ENCODE data around the gene MAGED2.
"Not testable (repeated sequence)": the region's sequence is repeated elsewhere in the genome, so short reads cannot be mapped to it uniquely, and the experiment has no call there.

Gene MAGED2

DNA sequence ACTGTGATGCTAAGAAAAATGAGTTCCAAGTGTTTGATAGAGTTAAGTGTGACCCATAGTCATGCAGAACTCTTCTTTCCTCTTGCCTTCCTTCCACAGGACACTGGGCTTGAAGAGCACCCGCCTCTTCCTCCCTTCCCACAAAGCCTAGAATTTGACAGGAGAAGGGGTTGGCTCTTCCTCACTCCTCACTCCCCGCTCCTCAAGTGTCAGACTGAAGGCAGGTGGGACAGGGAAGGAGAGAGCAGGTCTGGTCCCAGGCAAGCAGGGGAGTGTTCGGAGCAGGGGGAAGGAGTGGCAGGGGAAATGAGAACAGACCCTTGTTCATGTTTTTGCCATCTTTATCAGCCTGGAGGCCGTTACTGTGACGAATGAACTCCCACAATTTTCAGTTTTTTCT lies 10.7 kb downstream of the MAGED2 start:
- in situ Hi-C loops (cut with MboI; ENCODE audit: low sequenced_read_pairs), result no loop called here

DNA sequence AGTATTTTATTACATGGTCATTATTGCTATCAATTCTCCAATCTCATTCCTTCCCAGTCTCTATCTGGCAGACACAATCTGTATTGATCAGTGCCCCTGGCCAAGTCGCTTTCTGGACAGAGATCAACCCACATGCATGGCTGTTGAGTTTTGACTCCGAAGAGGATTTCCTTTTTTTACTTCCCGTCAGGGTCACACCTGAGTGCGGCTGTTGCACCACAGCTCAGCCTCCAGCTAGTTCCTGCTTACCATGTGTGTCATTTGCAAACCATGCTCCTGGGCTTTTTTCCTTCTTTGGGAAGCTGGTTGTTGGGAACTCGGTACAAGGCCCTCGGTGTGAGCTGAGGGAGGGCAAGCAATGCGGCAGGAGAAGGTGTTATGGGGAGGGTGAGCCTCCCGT lies 11.7 kb downstream of the MAGED2 start:
- in situ Hi-C loops (cut with MboI; ENCODE audit: low sequenced_read_pairs), result no loop called here

DNA sequence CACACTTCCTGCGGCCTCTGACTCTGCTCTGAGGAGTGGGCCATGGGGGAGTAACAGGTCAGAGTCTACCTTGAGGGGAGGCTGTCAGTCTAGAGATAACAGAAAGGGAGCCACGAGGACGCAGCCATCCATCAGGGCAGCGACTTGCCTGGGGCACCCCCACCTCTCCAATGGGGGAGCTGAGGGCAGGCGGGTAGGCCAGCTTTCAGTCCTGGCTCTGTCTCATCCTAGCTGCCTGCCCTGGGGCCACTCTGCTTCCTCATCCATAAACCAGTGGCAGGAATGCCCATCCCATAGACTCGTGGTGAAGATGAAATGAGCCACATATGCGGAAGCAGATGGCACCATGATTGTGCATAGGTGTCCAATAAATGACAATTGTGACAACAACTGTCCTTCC lies 13.2 kb downstream of the MAGED2 start:
- in situ Hi-C loops (cut with MboI; ENCODE audit: low sequenced_read_pairs), result no loop called here

DNA sequence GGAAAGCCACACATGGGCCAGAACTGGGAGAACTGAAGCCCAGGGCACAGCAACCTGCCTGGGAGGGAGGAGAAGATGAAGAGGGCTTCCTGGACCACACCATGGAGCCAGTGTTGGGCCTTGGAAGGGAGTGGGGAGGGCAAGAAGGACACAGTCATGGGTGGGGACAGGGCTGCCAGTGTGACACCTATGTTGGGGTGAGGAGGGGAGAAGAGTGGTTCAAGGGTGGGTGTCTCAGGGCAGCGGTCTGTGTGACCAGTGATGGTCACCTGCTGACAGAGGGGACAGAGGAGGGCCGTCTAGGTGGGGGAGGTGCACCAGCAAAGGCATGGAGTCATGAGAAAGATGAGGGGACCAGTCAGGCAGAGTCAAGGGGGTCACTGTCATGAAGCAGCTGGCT lies 13.8 kb downstream of the MAGED2 start:
- in situ Hi-C loops (cut with MboI; ENCODE audit: low sequenced_read_pairs), result no loop called here

DNA sequence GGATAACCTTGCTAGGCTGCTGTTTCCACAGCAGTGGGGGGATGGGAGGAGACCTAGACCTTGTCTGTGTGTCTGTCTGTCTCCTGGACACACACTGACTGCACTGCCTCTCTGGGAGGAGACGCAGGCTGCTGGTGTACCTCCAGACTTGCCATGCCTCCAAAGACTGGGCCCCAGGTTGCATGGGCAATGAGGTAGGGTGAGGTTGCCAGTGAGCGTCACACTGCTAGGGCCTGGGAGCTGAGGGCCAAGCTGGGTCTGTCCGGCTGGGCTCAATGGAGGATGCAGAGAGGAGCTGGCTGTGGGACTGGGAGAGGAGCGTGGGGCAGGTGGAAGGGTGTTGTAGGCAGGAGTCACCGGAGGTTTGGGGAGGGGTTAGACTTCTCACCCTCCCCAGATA lies 16.6 kb downstream of the MAGED2 start:
- in situ Hi-C loops (cut with MboI; ENCODE audit: low sequenced_read_pairs), result no loop called here

DNA sequence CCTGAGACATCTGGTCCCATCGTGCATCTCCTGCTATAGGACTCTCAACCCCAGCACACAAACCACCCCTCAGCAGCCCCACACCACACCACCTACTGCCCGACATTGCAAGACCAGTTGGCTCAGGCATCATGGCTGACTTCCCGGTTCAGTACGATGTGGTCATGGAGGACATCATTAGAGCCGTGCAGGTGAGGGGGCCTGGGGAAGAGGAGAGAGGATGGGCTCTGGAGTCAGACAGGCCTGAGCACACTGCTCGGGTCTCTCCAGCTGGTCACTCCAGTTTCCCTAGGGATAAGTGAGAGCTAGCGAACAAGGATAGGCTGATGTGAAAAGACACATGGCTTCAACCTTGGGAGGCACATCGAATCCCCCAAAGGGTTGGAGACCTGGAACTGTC lies 17.2 kb downstream of the MAGED2 start:
- in situ Hi-C loops (cut with MboI; ENCODE audit: low sequenced_read_pairs), result no loop called here

DNA sequence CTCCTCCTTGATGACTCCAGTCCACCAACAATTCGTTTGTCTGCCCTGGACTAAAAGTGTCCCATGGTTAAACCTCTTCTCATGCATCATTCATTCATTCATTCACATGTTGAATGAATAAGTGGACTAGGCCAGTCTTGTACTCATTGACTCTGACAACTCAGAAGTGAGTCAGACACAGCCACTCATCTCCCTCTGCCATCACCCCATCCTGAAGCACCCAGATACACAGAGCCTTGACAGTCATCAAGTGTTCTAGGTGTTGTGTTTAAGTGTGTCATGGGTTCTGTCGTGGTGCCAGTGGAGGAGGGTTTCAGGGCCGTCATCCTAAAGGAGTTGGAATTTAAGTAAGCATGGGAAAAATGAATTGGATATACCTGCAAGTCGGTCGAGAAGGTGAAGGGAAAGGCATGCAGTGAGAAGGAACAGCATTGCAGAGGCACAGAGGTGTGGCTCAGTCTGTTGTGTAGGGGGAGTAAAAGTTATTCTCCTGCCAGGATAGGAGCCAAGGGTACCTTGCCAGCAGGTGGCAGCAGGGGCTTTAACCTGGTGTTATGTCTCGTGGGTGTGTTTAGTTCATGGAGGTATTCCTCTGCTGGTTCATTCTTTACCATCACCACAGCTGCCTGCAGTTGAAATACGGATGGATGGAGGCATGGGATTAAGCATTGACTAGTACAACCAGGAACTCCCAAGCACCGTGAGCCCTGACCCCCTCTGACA lies 18.3 kb downstream of the MAGED2 start:
- in situ Hi-C loops (cut with MboI; ENCODE audit: low sequenced_read_pairs), result no loop called here

DNA sequence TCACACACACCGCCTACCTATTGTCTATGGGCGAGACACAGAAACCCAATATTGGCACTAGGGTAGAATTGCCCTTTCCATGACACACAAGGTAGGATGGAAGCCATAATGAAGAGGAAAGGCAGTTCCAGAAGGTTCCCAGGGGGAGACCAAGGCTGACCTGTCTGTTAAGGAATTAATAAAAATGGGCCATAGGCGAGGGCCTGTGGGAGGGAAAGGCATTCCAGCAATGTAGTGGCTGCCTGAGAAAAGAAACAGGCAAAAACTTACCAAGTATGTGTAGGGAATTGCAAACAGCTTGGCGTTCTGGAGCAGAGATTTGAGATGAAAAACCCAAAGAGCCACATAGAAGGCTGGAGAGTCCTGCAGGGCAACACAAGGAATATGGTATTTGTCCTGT lies 19.1 kb downstream of the MAGED2 start:
- in situ Hi-C loops (cut with MboI; ENCODE audit: low sequenced_read_pairs), result no loop called here

DNA sequence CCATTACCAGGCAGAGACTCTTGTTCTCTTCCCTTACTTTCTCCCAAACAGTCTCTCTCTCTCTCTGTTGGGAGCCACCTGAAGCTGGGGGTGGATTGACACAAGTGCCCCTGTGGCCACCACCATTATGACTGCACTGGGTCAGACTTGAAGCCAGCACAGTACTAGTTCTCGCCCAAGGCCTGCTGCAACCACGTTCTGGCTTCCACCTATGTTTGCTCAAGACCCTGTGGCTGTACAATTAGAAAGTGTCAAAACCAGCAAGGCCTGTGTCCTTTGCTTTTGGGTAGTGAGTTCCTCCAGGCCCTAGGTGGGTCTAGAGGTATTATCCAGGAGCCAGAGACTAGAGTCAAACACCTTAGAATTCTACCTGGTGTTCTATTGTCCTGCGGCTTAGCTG lies 31.0 kb downstream of the MAGED2 start:
- in situ Hi-C loops (cut with MboI; ENCODE audit: low sequenced_read_pairs), result no loop called here

DNA sequence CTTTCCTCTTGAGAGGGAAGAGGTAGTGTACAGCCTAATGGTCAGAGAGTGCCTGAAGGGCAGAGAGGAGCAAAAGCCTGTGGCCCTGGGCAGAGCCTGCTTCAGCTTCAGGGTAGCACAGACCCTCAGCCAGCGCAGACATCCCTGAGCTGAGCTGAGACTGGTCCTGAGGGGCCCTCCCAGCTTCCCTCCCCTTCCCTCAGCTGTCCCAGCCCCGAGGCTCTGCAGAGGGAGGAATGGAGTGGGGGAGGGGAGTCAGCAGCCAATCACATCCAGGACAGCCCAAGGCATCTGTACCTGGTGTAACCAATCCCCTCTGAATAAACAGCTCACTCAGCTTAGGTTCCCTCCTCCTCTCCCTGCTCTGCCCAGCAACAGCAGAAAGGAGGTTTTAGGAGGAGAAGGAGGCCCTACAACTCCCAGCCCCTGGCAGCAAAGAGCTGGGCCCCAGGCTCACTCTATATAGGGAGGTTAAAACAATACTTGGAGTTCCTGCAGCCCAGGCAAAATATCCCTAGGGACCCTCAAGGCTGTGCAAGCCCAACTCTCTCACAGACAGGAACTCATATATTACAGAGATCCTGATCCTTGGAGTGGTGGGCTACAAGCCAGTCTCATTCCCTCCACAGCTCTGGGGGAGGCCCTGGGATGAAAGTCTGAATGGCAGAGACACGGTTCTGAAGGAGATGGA lies 33.8 kb downstream of the MAGED2 start:
- in situ Hi-C loops (cut with MboI; ENCODE audit: low sequenced_read_pairs), result not testable (repeated sequence)

DNA sequence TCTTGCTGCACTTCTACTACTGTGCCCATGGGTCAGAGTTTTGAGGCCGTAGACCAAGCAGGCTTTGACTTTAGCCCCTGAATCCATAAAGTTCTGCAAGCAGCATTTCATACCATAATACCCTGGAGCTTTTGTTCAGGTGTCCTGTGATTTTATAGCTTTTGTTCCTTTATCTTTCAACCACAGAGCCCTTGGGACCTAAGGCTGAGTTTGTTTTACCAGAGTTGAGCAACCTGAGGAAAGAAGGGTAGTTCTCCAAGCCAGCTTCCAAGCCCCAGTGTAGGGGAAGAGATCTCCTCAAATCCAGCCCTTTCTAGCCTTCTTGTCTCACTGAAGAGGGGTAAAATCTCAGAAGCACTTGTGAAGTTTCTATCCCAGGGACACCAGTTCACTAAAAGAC lies 35.1 kb downstream of the MAGED2 start:
- in situ Hi-C loops (cut with MboI; ENCODE audit: low sequenced_read_pairs), result no loop called here

DNA sequence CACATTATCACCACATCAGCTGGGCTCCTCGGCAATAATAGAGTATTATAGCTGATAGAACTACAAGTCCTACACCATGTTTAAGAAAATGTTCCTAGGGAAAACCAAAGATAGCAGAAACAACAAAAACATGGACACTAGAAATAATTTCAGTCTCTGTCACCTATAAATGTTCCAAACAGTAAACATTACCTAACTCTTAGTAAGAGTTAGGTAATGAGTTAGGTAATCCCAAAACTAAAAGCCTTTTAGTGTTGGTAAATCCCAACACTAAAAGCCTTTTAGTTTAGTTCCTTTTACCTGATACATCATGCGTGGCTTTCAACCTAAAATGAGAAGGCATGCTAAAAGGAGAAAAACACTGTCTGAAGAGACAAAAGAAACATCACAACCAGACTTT lies 35.5 kb downstream of the MAGED2 start:
- in situ Hi-C loops (cut with MboI; ENCODE audit: low sequenced_read_pairs), result no loop called here

DNA sequence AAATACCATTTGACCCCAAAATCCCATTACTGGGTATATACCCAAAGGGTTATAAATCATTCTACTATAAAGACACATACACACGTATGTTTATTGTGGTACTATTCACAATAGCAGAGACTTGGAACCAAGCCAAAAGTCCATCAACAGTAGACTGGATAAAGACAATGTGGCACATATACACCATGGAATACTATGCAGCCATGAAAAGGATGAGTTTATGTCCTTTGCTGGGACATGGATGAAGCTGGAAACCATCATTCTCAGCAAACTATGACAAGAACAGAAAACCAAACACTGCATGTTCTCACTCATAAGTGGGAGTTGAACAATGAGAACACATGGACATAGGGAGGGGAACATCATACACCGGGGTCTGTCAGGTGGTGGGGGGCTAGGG lies 40.2 kb downstream of the MAGED2 start:
- in situ Hi-C loops (cut with MboI; ENCODE audit: low sequenced_read_pairs), result not testable (repeated sequence)

DNA sequence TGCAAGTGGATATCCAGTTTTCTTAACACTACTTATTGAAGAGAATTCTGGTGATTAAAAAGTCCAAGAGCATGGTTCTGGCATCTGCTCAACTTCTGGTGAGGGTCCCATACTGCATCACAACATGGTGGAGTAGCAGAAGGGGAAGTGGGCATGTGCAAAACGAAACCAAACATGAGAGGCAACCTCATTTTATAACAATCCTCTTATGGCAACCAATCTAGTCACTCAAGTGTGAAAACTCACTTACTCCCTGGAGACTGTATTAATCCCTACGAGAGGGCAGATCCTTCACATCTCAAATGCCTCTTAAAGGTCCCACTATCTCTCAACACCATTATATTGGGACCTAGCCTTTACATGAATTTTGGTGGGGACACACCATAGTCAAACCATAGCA lies 57.7 kb downstream of the MAGED2 start:
- in situ Hi-C loops (cut with MboI; ENCODE audit: low sequenced_read_pairs), result no loop called here
